HepG2 (cell line): ENCODE measurements around the gene MVP. TPM values are rescaled to one million over a fixed set of nuclear protein-coding genes. Genes with fewer than 3 reads are reported as not detected.

Source experiments
- ARID5B ChIP-seq: IDR thresholded peaks from 2 replicates; pipeline ENCODE4 v1.4.0; 2020; ENCODE audit warnings: mild to moderate bottlenecking, missing genetic modification reagents
- CCDC6 ChIP-seq: sonication (generic); formaldehyde crosslinking; IDR thresholded peaks from 2 replicates; pipeline ENCODE4 v1.8.1; 2022; ENCODE audit warnings: mild to moderate bottlenecking, missing genetic modification reagents, moderate library complexity
- EEA1 ChIP-seq: sonication (generic); formaldehyde crosslinking; IDR thresholded peaks from 2 replicates; pipeline ENCODE4 v1.5.1; 2020; ENCODE audit warnings: mild to moderate bottlenecking, missing genetic modification reagents, borderline replicate concordance
- EP300 ChIP-seq, 3 experiments: sonication (generic) in 1 of 3; formaldehyde crosslinking in 1 of 3; IDR thresholded peaks; 2 replicates each; pipeline versions ENCODE4 v1.5.1 to v1.6.1; 2011 to 2020; ENCODE audit warnings: low read depth in 2 of 3, low read length in 2 of 3, borderline replicate concordance in 1 of 3, improper control_type of control experiment in 1 of 3, mild to moderate bottlenecking in 1 of 3, missing genetic modification reagents in 1 of 3, moderate library complexity in 1 of 3
- FOSL2 ChIP-seq: sonication (generic); formaldehyde crosslinking; IDR thresholded peaks from 2 replicates; pipeline ENCODE4 v1.4.0; 2020; ENCODE audit warnings: missing genetic modification reagents
- GABPB1 ChIP-seq: IDR thresholded peaks from 2 replicates; pipeline ENCODE4 v1.6.1; 2016; ENCODE audit warnings: mild to moderate bottlenecking, missing genetic modification reagents, moderate library complexity, missing compliant biosample characterization
- HNRNPL ChIP-seq: fragments of 200-400 bp; formaldehyde crosslinking; IDR thresholded peaks from 2 replicates; pipeline ENCODE4 v1.6.1; 2017; ENCODE audit warnings: mild to moderate bottlenecking, low read depth, low read length
- IKZF5 ChIP-seq: IDR thresholded peaks from 2 replicates; pipeline ENCODE4 v1.6.1; 2018; ENCODE audit warnings: missing genetic modification reagents, mild to moderate bottlenecking, missing compliant biosample characterization
- KMT2A ChIP-seq: sonication (generic); formaldehyde crosslinking; IDR thresholded peaks from 2 replicates; pipeline ENCODE4 v1.4.0; 2020; ENCODE audit warnings: missing genetic modification reagents
- MAFK ChIP-seq, 2 experiments: IDR thresholded peaks in 1 of 2; conservative IDR thresholded peaks in 1 of 2; 2 replicates each; pipeline ENCODE4 v1.6.1; 2011; ENCODE audit warnings: improper control_type of control experiment in 2 of 2, low read length in 2 of 2
- MIER2 ChIP-seq: IDR thresholded peaks from 2 replicates; pipeline ENCODE4 v1.6.1; 2016; ENCODE audit warnings: missing biosample characterization, missing genetic modification reagents
- MXD4 ChIP-seq: IDR thresholded peaks from 2 replicates; pipeline ENCODE4 v1.6.1; 2016; ENCODE audit warnings: mild to moderate bottlenecking, missing biosample characterization, missing genetic modification reagents
- POGZ ChIP-seq: sonication (generic); formaldehyde crosslinking; IDR thresholded peaks from 2 replicates; pipeline ENCODE4 v1.4.0; 2020; ENCODE audit warnings: mild to moderate bottlenecking, missing genetic modification reagents
- REPIN1 ChIP-seq: sonication (generic); formaldehyde crosslinking; IDR thresholded peaks from 2 replicates; pipeline ENCODE4 v1.8.0; 2022; ENCODE audit warnings: missing genetic modification reagents, low read depth, mild to moderate bottlenecking, borderline replicate concordance
- ZBTB3 ChIP-seq: sonication (generic); formaldehyde crosslinking; IDR thresholded peaks from 2 replicates; pipeline ENCODE4 v1.4.0; 2020; ENCODE audit warnings: low read depth, mild to moderate bottlenecking, moderate library complexity, missing genetic modification reagents, borderline replicate concordance
- ZGPAT ChIP-seq: IDR thresholded peaks from 2 replicates; pipeline ENCODE4 v1.6.1; 2016; ENCODE audit warnings: mild to moderate bottlenecking
- ZNF136 ChIP-seq: sonication (generic); formaldehyde crosslinking; IDR thresholded peaks from 2 replicates; pipeline ENCODE4 v1.8.1; 2022; ENCODE audit warnings: low read depth, mild to moderate bottlenecking, moderate library complexity, missing genetic modification reagents
- ZNF331 ChIP-seq: sonication (generic); formaldehyde crosslinking; IDR thresholded peaks from 2 replicates; pipeline ENCODE4 v1.4.0; 2020; ENCODE audit warnings: missing genetic modification reagents
- ZNF501 ChIP-seq: sonication (generic); formaldehyde crosslinking; IDR thresholded peaks from 2 replicates; pipeline ENCODE4 v1.5.1; 2020; ENCODE audit warnings: mild to moderate bottlenecking, moderate library complexity, missing genetic modification reagents
- ZNF547 ChIP-seq: sonication (generic); formaldehyde crosslinking; IDR thresholded peaks from 2 replicates; pipeline ENCODE4 v1.5.1; 2020; ENCODE audit warnings: mild to moderate bottlenecking, missing genetic modification reagents
- ZNF569 ChIP-seq: sonication (generic); formaldehyde crosslinking; IDR thresholded peaks from 2 replicates; pipeline ENCODE4 v1.5.0; 2020; ENCODE audit warnings: mild to moderate bottlenecking, missing genetic modification reagents, moderate library complexity, borderline replicate concordance
- ZNF615 ChIP-seq: sonication (generic); formaldehyde crosslinking; IDR thresholded peaks from 2 replicates; pipeline ENCODE4 v1.5.0; 2020; ENCODE audit warnings: mild to moderate bottlenecking, missing genetic modification reagents, borderline replicate concordance
- ZNF792 ChIP-seq: IDR thresholded peaks from 2 replicates; pipeline ENCODE4 v1.6.1; 2016
- polyA plus RNA-seq, 8 experiments: library from polyadenylated mRNA; depleted of rRNA in 3 of 8; stranded (reverse) in 7 of 8; unstranded in 1 of 8; fragments of >200 nt; fragmentation: Illumina TruSeq in 4 of 8; extraction: Trizol in 4 of 8; gene quantifications; 2 replicates each; pipeline versions ENCODE4 v1.2.1 to v1.2.3, GENCODE V29; 2011 to 2016; ENCODE audit warnings: low read depth in 4 of 8, missing spikeins in 1 of 8, mixed read lengths in 1 of 8; ENCODE audit not compliant: insufficient read depth in 1 of 8
- total RNA-seq, 5 experiments: library from RNA; depleted of rRNA; stranded (reverse); fragments of >200 nt; fragmentation: Illumina TruSeq; extraction: Trizol; gene quantifications; 2 replicates each; pipeline ENCODE4 v1.2.3, GENCODE V29; 2016; ENCODE audit warnings: low read depth in 1 of 5

The MVP gene
- total and polyA plus RNA-seq, 2 of the 13 experiments (the other 11 are each of a cell fraction or from before 2014, with no cell fraction given), result 22.9 to 43.5 TPM

- TF ChIP-seq ARID5B (peak; percentile 48; the same call in 1 of the 2 replicates), ZNF569 (CRISPR knock-in tag) (no peak), ZBTB3 (CRISPR knock-in tag) (no peak), MXD4 (CRISPR knock-in tag) (0 out of 2 replicates have a peak, but pooled peaks have one; percentile 38), FOSL2 (CRISPR knock-in tag) (peak; percentile 55), MAFK (conservative IDR thresholded peaks at IDR 0.05 in 1 of 2, IDR thresholded peaks at IDR 0.05 in 1 of 2; ENCODE audit: low read length in 2 of 2) (no peak), REPIN1 (CRISPR knock-in tag) (peak; percentile 61; the same call in 1 of the 2 replicates), HNRNPL (0 out of 2 replicates have a peak, but pooled peaks have one; percentile 41), GABPB1 (peak; percentile 70), MIER2 (CRISPR knock-in tag) (peak; percentile 87), ZGPAT (CRISPR knock-in tag) (peak; percentile 76; the same call in 1 of the 2 replicates), EP300 (IDR thresholded peaks at IDR 0.05; ENCODE audit: low read depth in 2 of 2, low read length in 2 of 2) (no peak), EP300 (CRISPR knock-in tag; IDR thresholded peaks at IDR 0.05; ENCODE audit: borderline replicate concordance) (peak; percentile 30; the same call in 1 of the 2 replicates), ZNF331 (CRISPR knock-in tag) (peak; percentile 79), EEA1 (0 out of 2 replicates have a peak, but pooled peaks have one; percentile 3), ZNF792 (CRISPR knock-in tag) (peak; percentile 86), POGZ (CRISPR knock-in tag) (peak; percentile 75), ZNF136 (CRISPR knock-in tag) (0 out of 2 replicates have a peak, but pooled peaks have one; percentile 60), ZNF615 (CRISPR knock-in tag) (no peak), ZNF501 (CRISPR knock-in tag) (peak; percentile 72), CCDC6 (no peak), IKZF5 (CRISPR knock-in tag) (peak; percentile 37; the same call in 1 of the 2 replicates), ZNF547 (CRISPR knock-in tag) (peak; percentile 87), KMT2A (CRISPR knock-in tag) (peak; percentile 46; the same call in 1 of the 2 replicates)
Observed at GRCh38 chr16:29784901-29785500, 35.3 kb upstream of the MVP start (continued).
